Inferior parietal cortex (tissue), 1 donor: ENCODE data around the gene DHODH.
"Not testable (repeated sequence)": the region's sequence is repeated elsewhere in the genome, so short reads cannot be mapped to it uniquely, and the experiment has no call there.

Experiments used
- DNase-seq: peaks from one replicate; pipeline ENCODE4 v3.0.0-alpha.2; 2016; ENCODE audit errors: extremely low spot score

DHODH gene

DNA sequence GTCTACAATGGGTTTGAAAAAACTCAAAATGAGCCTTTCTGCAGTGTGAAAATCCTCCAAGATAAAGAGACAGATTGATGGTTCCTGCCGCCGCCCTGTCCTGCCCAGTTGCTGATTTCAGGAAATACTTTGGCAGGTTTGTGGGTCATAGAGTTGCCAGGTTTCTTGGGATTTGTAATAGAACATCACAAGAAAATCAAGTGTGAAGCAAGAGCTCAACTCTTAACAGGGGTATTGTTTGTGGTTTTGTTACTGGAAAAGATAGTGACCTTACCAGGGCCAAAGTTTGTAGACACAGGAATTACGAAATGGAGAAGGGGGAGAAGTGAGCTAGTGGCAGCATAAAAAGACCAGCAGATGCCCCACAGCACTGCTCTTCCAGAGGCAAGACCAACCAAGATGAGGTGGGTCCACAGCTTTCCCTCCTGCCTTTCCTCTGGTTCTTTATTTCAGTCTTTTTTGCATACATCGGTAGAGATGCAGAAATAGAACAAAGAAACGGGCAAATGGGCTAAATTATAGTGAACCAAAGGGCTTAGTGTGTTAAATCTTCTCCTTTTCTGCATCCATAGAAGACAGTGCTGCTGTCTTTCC is 45.8 kb downstream of the DHODH start, which contains the start of gene HP:
Gene HP, plus strand, starts transcription at position 252 of the 594 bp plus-strand sequence. Its CDS starts 148 bp downstream, at position 400.
- DNase-seq = not testable (repeated sequence)

DNA sequence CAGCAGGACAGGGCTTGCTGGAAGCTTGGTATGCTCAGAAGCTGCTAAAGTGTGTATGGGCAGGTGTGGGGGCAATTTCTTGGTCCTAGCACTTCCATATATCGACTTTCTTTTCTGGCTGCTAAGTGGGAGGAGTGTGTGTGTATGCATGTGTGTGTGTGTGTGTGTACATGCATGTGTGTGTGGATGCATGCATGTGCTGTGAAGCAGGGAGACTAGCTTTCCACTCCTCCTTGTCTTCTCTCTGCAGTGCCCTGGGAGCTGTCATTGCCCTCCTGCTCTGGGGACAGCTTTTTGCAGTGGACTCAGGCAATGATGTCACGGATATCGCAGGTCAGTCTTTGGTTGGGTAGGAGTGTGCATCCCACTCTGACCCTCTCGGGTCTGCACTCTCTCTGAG is 47.4 kb downstream of the DHODH start:
- DNase-seq = no peak

DNA sequence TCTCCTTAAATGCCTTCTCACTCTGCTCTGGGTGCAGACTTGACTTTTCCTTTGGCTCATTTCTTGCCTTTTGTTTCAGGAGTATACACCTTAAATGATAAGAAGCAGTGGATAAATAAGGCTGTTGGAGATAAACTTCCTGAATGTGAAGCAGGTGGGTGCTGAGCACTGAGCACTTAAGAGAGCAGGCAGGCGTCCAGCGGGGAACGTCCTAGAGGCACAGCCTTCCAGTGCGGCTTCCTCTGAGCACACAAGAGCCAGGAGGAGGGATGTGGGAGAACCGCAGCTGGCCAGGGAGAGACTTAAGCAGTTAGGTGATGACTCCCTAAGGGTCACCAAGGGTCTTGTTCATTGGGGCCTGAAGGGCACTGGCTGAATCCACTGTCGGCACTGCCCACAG is 48.8 kb downstream of the DHODH start:
- DNase-seq = not testable (repeated sequence)

DNA sequence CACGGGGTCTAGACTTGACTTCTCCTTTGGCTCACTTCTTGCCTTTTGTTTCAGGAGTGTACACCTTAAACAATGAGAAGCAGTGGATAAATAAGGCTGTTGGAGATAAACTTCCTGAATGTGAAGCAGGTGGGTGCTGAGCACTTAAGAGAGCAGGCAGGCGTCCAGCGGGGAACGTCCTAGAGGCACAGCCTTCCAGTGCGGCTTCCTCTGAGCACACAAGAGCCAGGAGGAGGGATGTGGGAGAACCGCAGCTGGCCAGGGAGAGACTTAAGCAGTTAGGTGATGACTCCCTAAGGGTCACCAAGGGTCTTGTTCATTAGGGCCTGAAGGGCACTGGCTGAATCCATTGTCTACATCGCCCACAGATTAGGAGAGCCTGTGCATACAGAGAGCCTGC is 50.5 kb downstream of the DHODH start:
- DNase-seq = not testable (repeated sequence)

DNA sequence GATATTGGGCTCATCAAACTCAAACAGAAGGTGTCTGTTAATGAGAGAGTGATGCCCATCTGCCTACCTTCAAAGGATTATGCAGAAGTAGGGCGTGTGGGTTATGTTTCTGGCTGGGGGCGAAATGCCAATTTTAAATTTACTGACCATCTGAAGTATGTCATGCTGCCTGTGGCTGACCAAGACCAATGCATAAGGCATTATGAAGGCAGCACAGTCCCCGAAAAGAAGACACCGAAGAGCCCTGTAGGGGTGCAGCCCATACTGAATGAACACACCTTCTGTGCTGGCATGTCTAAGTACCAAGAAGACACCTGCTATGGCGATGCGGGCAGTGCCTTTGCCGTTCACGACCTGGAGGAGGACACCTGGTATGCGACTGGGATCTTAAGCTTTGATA is 51.9 kb downstream of the DHODH start:
- DNase-seq = no peak

DNA sequence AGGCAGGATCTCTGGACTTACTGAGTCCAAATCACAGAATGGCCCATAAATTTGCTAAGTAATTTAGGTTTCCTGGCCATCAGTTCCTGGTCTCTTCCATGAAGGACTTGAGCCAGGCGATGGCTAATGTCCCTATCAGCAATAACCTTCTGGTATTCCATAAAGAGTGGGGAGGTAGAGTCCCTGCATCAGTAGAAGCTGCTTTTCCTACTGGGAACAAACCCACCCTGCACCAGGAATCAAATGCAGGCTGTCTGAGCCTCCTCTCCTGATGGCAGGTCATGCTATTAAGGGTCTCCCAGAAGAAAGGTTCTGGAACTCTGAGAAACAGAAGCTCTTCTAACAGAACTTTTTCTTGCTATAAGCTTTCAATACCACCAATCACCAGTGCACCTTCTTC is 53.0 kb downstream of the DHODH start:
- DNase-seq = no peak

DNA sequence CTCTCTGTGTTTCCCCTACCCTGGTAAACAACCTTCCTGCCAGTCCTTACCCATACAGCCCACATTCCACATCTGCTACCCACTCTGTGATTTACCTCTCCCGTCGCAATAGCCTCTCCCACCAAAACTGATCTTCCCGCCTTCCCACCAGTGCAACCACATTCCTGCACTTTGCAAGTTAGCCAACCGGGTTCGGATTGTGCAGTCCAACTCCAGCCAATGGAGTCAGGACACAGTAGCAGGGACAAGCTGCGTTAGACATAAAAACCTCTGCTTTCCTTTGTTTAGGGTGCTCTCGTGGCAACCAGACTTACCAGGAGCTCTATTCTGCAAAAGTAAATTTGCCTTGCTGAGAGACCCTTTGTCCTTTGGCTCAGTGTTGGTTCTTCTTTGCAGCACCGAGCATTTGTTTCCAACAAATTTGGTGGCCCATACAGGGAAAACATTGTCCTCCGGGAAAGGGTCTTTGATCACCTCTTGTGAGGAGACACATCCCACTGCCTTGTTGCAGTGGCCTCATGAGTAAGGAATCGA is 55.9 kb downstream of the DHODH start:
- no peak for DNase-seq

DNA sequence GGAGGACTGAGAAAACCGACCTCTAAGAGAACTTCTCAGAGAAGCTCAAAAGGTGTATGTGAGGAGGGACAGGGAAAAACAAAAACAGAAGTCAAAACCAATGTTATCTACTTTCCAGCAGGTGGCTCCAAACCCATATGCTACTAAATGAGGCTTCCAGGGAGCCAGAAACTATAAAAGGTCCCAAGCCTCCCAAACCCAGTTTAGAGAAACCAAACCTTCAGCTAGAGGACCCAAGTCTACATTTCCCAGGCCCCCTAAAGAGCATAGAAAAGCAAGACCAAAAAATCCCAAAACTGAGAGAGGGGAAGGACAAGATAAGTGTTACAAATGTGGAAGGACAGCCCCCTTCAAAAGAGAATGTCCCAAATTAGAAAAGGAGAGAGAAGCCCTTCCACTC is 58.2 kb downstream of the DHODH start:
- peak; percentile 56 for DNase-seq

DNA sequence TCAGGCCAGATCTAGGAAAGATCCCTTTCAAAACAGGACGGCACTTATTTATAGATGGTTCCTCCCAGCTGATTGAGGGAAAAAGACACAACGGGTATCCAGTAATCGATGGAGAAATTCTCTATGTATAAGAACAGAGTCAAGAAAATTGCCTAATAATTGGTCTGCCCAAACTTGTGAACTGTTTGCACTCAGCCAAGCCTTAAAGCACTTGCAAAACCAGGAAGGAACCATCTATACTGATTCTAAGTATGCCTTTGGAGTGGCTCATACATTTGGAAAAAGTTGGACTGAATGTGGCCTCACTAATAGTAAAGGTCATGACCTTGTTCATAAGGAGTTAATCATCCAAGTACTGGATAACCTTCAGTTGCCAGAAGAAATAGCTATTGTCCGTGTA is 60.4 kb downstream of the DHODH start:
- DNase-seq = no peak

DNA sequence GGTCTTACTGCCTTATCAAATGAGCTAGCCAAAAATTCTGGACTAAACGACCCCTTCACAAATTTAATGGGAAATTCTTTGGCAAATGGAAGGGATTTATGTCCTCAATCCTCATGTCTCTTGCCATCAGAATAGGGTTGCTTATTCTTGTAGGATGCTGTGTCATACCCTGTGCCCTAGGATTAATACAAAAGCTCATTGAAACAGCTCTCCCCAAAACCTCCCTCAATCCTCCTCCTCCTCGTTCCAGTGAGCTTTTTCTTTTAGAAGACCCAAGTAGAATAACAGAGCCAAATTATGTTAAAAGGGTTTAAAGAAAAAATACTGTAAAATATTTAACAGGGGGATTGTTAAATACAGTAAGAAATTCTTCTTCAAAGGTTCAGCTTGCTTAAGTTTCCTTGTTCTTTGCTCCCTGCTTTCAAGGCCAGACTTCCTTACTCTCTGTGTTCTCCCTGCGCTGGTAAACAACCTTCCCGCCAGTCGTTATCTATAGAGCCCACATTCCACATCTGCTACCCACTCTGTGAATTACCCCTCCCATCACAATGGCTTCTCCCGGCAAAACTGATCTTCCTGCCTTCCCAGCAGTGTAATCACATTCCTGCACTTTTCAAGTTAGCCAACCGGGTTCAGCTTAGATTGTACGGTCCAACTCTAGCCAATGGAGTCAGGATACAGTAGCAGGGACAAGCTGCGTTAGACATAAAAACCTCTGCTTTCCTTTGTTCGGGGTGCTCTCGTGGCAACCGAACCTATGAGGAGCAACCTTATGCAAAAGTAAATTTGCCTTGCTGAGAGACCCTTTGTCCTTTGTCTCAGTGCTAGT is 64.2 kb downstream of the DHODH start:
- peak; percentile 33 for DNase-seq

DNA sequence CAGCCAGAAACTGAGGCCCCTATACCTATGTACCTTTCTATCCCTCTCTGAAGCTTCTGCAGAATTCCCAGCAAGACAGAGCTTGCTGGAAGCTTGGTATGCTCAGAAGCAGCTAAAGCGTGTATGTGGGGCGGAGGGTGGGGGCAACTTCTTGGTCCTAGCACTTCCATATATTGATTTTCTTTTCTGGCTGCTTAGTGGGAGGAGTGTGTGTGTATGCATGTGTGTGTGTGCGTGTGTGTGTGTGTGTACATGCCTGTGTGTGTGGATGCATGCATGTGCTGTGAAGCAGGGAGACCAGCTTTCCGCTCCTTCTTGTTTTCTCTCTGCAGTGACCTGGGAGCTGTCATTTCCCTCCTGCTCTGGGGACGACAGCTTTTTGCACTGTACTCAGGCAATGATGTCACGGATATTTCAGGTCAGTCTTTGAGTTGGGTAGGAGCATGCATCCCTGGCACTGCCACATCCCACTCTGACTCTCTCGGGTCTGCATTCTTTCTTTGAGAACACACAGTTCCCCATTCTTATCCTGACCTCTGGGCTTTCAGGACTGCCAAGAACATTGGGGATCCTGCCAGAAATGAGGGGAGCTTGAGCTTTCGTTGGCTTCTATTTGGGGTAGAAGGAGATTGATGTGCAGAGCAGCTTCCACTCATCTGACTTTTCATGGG is 65.2 kb downstream of the DHODH start:
- DNase-seq = peak; percentile 25

DNA sequence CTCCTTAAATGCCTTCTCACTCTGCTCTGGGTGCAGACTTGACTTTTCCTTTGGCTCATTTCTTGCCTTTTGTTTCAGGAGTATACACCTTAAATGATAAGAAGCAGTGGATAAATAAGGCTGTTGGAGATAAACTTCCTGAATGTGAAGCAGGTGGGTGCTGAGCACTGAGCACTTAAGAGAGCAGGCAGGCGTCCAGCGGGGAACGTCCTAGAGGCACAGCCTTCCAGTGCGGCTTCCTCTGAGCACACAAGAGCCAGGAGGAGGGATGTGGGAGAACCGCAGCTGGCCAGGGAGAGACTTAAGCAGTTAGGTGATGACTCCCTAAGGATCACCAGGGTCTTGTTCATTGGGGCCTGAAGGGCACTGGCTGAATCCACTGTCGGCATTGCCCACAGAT is 66.5 kb downstream of the DHODH start:
- DNase-seq = not testable (repeated sequence)
